Epithelial cell of proximal tubule (primary cell): ENCODE data around the gene HSP90AA1. TPM values are rescaled to one million over a fixed set of nuclear protein-coding genes. Genes with fewer than 3 reads are reported as not detected.

ENCODE experiments used
- DNase-seq: peaks from one replicate; pipeline ENCODE4 v3.0.0-alpha.2; 2011; ENCODE audit warnings: low read depth
- H3K4me3 ChIP-seq: 2 replicates; pipeline ENCODE4 v1.5.1; 2011; ENCODE audit warnings: low read depth, mild to moderate bottlenecking, low read length
- total RNA-seq: library from RNA; depleted of rRNA; stranded (reverse); fragments of >200 nt; gene quantifications from 2 replicates; pipeline ENCODE4 v1.2.3, GENCODE V29; 2015
- TF ChIP-seq, protein P1 (sequence below): conservative IDR thresholded peaks from 2 replicates; pipeline ENCODE4 v1.5.1; 2012; ENCODE audit warnings: low read depth, mild to moderate bottlenecking, low read length

The HSP90AA1 gene
- total RNA-seq, 1 donor from 2014 or later: 615 TPM

DNA sequence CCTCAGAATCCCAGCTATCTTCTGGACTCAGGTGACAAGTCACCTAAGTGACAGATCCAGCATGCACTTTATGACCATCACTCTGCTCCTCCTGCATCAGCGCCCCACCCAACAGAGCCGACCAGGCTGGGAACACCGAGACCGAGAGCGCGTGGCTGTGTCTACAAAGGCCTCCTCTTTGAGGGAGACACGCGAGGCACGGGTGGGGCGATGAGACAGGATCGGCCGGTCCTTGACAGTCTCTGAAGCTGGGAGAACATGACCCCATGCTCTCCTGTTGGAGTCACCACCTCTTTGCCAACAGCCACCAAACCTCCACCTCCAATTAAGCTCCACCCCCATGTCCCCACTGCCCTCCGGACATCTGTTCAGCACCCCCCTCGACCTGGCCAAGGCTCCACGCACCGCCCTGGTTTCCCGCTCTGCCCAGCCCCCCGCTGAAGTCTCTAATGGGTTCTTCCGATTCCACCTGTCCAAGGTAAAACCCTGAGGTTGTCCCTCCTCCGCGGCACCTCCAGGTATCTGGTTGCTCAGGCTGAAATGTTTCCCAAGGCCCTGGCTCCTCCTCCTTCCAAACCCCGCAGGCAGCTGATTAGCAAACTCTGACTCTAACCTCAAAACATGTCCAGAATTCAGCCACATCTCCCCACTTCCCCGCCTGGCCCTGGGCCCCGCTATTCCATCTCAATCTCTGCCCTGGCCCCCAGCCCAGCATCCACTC, 31.5 kb downstream of the HSP90AA1 start:
- TF ChIP-seq, protein P1, sequence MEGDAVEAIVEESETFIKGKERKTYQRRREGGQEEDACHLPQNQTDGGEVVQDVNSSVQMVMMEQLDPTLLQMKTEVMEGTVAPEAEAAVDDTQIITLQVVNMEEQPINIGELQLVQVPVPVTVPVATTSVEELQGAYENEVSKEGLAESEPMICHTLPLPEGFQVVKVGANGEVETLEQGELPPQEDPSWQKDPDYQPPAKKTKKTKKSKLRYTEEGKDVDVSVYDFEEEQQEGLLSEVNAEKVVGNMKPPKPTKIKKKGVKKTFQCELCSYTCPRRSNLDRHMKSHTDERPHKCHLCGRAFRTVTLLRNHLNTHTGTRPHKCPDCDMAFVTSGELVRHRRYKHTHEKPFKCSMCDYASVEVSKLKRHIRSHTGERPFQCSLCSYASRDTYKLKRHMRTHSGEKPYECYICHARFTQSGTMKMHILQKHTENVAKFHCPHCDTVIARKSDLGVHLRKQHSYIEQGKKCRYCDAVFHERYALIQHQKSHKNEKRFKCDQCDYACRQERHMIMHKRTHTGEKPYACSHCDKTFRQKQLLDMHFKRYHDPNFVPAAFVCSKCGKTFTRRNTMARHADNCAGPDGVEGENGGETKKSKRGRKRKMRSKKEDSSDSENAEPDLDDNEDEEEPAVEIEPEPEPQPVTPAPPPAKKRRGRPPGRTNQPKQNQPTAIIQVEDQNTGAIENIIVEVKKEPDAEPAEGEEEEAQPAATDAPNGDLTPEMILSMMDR: no peak
- H3K4me3 ChIP-seq: no peak overlapping the region
- no peak for DNase-seq

DNA sequence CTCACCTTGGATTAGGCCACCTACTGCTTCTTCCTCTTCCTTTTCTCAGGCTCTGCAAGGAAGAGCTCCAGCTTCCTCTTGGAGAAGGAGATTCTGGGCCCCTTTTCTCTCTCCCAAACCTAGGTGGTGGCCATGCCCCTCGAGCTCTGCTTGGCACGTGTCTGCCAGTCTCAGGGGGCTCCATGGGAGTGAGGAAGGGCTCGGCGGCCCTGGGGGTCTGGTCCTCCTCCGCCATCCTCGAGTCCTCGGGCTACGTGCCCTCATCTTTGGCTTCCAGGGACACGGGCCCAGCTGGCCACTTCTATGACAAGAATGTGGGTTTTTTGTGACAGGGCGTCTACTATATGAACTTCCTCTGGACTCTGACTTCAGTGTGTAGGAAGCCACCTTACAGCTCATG, 34.3 kb downstream of the HSP90AA1 start:
- H3K4me3 ChIP-seq: no peak overlapping the region
- TF ChIP-seq, protein P1: no peak
- DNase-seq: no peak

DNA sequence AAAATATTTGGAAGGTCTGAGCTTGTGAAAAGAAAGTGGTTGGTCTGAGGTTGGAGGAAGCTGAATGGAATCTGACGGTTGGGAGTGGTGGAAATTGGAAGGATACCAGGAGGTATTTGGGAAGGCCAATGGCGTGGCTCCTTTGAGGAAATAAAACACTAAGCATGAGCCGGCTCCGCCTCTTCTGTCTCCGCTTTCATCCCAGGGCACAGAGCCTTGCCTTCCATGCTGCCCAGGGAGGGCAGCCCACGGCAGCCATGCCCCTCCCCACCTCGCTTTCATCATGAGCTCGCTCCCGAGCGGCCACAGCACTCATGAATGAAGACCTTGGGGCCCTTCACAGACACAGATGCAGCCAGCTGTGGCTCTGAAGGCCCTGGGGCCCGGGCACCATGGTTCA, 36.2 kb downstream of the HSP90AA1 start:
- DNase-seq: no peak
- H3K4me3 ChIP-seq: no peak overlapping the region
- TF ChIP-seq, protein P1: no peak

DNA sequence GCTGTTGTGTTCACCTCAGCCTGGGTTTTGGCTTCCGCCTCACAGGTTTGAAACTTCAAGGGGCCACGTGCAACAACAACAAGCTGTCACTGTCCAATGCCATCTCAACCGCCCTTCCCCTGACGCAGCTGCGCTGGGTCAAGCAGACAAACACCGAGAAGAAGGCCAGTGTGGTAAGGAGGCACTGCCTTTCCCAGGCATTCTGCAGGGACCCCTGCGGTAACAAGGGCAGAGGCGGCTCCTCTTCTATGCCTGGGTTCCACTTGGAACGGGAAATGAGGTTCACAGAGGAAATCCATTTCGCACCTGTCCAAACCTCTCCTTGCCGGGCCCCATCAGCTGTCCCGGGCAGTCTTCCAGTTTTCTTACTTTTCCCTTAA, 36.8 kb downstream of the HSP90AA1 start:
- DNase-seq: no peak
- TF ChIP-seq, protein P1: no peak
- no peak overlapping the region for H3K4me3 ChIP-seq

DNA sequence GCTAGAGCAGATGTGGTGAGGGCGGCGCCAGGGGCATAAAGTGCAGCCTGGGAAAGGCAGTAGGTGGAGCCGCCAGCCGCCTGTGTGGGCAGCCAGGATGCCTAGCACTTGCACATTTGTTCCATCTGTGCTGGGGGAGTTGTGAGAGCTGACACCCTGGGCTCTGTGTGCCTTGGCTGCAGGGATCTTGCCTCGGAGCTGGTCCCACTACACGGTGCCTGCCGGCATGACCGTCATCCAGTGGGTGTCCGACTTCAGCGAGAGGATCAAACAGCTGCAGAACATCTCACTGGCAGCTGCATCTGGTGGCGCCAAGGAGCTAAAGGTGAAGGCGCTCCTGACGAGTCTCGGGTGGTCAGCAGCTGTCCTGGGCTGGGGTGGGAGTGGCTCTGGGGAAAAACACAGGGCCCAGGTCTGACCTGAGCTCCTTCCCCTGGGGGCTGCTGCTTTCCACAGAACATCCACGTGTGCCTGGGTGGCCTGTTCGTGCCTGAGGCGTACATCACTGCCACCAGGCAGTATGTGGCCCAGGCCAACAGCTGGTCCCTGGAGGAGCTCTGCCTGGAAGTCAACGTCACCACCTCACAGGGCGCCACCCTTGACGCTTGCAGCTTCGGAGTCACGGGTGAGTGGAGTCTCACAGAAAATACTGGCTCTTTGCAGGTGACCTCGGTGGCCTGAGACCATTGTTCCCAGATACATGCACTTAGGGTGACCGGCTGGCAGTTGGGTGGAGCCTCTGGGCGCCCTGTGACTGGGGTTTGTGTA, 37.4 kb downstream of the HSP90AA1 start:
- TF ChIP-seq, protein P1: no peak
- H3K4me3 ChIP-seq: no peak overlapping the region
- no peak for DNase-seq

DNA sequence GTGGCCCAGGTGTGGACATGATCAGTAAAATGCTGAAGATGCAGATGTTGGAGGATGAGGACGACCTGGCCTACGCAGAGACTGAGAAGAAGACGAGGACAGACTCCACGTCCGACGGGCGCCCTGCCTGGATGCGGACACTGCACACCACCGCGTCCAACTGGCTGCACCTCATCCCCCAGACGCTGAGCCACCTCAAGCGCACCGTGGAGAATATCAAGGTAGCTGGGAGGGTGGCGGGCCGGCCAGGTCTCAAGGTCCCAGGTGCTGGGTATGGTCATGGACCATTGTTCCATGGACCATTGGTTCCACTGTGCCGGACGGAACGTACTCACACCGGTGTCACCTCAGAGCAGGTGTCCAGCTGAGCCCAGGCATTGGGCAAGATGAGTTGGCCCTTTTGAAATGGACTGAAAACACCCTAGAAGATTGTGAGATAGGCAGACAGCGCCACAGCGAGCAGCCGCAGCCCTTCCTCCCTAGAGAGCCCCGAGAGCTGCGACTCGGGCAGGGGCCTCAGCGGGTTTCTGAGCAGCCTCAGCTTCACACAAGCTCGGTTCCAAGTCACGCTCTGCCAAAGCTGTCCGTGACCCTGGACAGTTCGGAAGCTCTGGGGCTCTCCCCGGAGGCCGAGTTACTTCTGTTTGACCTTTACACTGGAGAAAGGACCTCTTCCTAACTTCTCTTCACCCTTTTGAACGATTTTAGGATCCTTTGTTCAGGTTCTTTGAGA, 38.9 kb downstream of the HSP90AA1 start:
- DNase-seq: no peak
- TF ChIP-seq, protein P1: no peak
- no peak overlapping the region for H3K4me3 ChIP-seq
